SK-N-SH treated with all-trans-retinoic acid at 6 μM for 48 hours (cell line): ENCODE data around the gene ZC3H7B.

Experiments used
- ATAC-seq: fragments of 200-7000 bp; cut with Tn5 transposase; 3 replicates; pipeline ENCODE4 v1.9.1; 2020; ENCODE audit warnings: mild to moderate bottlenecking, moderate library complexity
- BACH2 ChIP-seq: fragments of 250-450 bp; sonication (Bioruptor Pico); IDR thresholded peaks from 2 replicates; pipeline ENCODE4 v1.9.0; 2021; ENCODE audit warnings: mild to moderate bottlenecking, borderline replicate concordance
- CREB5 ChIP-seq: fragments of 250-450 bp; sonication (Bioruptor Pico); IDR thresholded peaks from 2 replicates; pipeline ENCODE4 v1.5.1; 2020; ENCODE audit warnings: low read depth, mild to moderate bottlenecking, moderate library complexity
- ESRRG ChIP-seq: fragments of 250-450 bp; sonication (Bioruptor Pico); IDR thresholded peaks from 2 replicates; pipeline ENCODE4 v1.6.1; 2021; ENCODE audit warnings: mild to moderate bottlenecking
- GLIS3 ChIP-seq: fragments of 250-450 bp; sonication (Bioruptor Pico); IDR thresholded peaks from 2 replicates; pipeline ENCODE4 v1.5.0; 2020; ENCODE audit warnings: mild to moderate bottlenecking, moderate library complexity
- PPARA ChIP-seq: fragments of 250-450 bp; sonication (Bioruptor Pico); IDR thresholded peaks from 2 replicates; pipeline ENCODE4 v1.5.0; 2020; ENCODE audit warnings: mild to moderate bottlenecking, borderline replicate concordance
- RARB ChIP-seq: fragments of 250-450 bp; sonication (Bioruptor Pico); IDR thresholded peaks from 2 replicates; pipeline ENCODE4 v1.8.0; 2021; ENCODE audit warnings: mild to moderate bottlenecking, moderate library complexity
- SNAI2 ChIP-seq: fragments of 250-450 bp; sonication (Bioruptor Pico); IDR thresholded peaks from 2 replicates; pipeline ENCODE4 v1.5.0; 2020; ENCODE audit warnings: mild to moderate bottlenecking, moderate library complexity
- TCF4 ChIP-seq: fragments of 250-450 bp; sonication (Bioruptor Pico); IDR thresholded peaks from 2 replicates; pipeline ENCODE4 v1.8.0; 2021; ENCODE audit warnings: mild to moderate bottlenecking, moderate library complexity, borderline replicate concordance
- TOX ChIP-seq: fragments of 250-450 bp; sonication (Bioruptor Pico); IDR thresholded peaks from 2 replicates; pipeline ENCODE4 v1.8.0; 2021; ENCODE audit warnings: mild to moderate bottlenecking, moderate library complexity, borderline replicate concordance
- TSHZ2 ChIP-seq: fragments of 250-450 bp; sonication (Bioruptor Pico); IDR thresholded peaks from 2 replicates; pipeline ENCODE4 v1.5.0; 2020; ENCODE audit warnings: mild to moderate bottlenecking, moderate library complexity
- ZC3H10 ChIP-seq: fragments of 250-450 bp; sonication (Bioruptor Pico); IDR thresholded peaks from 2 replicates; pipeline ENCODE4 v1.5.1; 2021; ENCODE audit warnings: mild to moderate bottlenecking, moderate library complexity
- ZFP3 ChIP-seq: fragments of 250-450 bp; sonication (Bioruptor Pico); IDR thresholded peaks from 2 replicates; pipeline ENCODE4 v1.5.0; 2020; ENCODE audit warnings: mild to moderate bottlenecking, moderate library complexity
- ZFP30 ChIP-seq: fragments of 450-650 bp; formaldehyde crosslinking; IDR thresholded peaks from 2 replicates; pipeline ENCODE4 v1.5.0; 2022; ENCODE audit warnings: mild to moderate bottlenecking, moderate library complexity
- ZNF565 ChIP-seq: fragments of 450-650 bp; formaldehyde crosslinking; conservative IDR thresholded peaks from 2 replicates; pipeline ENCODE4 v1.5.0; 2020; ENCODE audit warnings: low read depth, mild to moderate bottlenecking, moderate library complexity
- ZNF8 ChIP-seq: fragments of 450-650 bp; formaldehyde crosslinking; IDR thresholded peaks from 2 replicates; pipeline ENCODE4 v1.5.0; 2020; ENCODE audit warnings: mild to moderate bottlenecking, moderate library complexity
- TF ChIP-seq, protein P1 (sequence below): fragments of 250-450 bp; sonication (Bioruptor Pico); IDR thresholded peaks from 2 replicates; pipeline ENCODE4 v1.5.1; 2021; ENCODE audit warnings: mild to moderate bottlenecking, moderate library complexity
- TF ChIP-seq, protein P2 (sequence below): fragments of 250-450 bp; sonication (Bioruptor Pico); IDR thresholded peaks from 2 replicates; pipeline ENCODE4 v1.8.0; 2020; ENCODE audit warnings: mild to moderate bottlenecking, moderate library complexity, borderline replicate concordance
- TF ChIP-seq, protein P3 (sequence below): fragments of 250-450 bp; sonication (Bioruptor Pico); IDR thresholded peaks from 2 replicates; pipeline ENCODE4 v1.8.0; 2021; ENCODE audit warnings: low read depth, mild to moderate bottlenecking, moderate library complexity, borderline replicate concordance

The ZC3H7B gene

DNA sequence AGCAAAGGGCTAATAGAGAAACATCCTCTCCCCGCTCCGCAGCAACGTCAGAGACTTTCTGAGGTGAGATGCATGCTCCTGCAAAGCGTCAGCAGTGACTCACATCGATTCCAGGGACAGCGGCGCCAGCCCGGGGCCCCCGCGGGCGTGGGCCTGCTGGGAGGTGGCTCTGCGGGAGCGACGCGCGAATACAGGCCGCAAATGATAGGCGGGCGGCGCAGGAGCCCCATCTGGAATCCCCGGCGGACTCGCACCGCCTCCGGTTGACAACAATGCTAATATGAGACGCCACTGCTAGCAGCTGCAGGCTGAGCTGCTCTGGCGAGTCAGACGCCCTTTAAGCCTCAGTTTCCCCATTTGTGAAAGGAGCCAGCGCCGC lies 15.9 kb upstream of the ZC3H7B start:
- peak; percentile 58 for ATAC-seq
- no peak for TF ChIP-seq ZFP3 (CRISPR knock-in tag)
- TF ChIP-seq ZNF565 (CRISPR knock-in tag) = no peak
- no peak for TF ChIP-seq BACH2 (CRISPR knock-in tag)
- no peak for TF ChIP-seq SNAI2 (CRISPR knock-in tag)
- TF ChIP-seq ZC3H10 (CRISPR knock-in tag) = no peak
- no peak for TF ChIP-seq RARB (CRISPR knock-in tag)
- no peak for TF ChIP-seq ESRRG (CRISPR knock-in tag)
- TF ChIP-seq, protein P1, sequence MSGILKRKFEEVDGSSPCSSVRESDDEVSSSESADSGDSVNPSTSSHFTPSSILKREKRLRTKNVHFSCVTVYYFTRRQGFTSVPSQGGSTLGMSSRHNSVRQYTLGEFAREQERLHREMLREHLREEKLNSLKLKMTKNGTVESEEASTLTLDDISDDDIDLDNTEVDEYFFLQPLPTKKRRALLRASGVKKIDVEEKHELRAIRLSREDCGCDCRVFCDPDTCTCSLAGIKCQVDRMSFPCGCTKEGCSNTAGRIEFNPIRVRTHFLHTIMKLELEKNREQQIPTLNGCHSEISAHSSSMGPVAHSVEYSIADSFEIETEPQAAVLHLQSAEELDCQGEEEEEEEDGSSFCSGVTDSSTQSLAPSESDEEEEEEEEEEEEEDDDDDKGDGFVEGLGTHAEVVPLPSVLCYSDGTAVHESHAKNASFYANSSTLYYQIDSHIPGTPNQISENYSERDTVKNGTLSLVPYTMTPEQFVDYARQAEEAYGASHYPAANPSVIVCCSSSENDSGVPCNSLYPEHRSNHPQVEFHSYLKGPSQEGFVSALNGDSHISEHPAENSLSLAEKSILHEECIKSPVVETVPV (CRISPR knock-in tag) = no peak
- TF ChIP-seq ZFP30 = no peak
- TF ChIP-seq TSHZ2 (CRISPR knock-in tag) = no peak
- no peak for TF ChIP-seq PPARA (CRISPR knock-in tag)
- TF ChIP-seq, protein P2, sequence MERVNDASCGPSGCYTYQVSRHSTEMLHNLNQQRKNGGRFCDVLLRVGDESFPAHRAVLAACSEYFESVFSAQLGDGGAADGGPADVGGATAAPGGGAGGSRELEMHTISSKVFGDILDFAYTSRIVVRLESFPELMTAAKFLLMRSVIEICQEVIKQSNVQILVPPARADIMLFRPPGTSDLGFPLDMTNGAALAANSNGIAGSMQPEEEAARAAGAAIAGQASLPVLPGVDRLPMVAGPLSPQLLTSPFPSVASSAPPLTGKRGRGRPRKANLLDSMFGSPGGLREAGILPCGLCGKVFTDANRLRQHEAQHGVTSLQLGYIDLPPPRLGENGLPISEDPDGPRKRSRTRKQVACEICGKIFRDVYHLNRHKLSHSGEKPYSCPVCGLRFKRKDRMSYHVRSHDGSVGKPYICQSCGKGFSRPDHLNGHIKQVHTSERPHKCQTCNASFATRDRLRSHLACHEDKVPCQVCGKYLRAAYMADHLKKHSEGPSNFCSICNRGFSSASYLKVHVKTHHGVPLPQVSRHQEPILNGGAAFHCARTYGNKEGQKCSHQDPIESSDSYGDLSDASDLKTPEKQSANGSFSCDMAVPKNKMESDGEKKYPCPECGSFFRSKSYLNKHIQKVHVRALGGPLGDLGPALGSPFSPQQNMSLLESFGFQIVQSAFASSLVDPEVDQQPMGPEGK = no peak
- TF ChIP-seq GLIS3 (CRISPR knock-in tag) = no peak
- no peak for TF ChIP-seq TCF4 (CRISPR knock-in tag)
- TF ChIP-seq, protein P3, sequence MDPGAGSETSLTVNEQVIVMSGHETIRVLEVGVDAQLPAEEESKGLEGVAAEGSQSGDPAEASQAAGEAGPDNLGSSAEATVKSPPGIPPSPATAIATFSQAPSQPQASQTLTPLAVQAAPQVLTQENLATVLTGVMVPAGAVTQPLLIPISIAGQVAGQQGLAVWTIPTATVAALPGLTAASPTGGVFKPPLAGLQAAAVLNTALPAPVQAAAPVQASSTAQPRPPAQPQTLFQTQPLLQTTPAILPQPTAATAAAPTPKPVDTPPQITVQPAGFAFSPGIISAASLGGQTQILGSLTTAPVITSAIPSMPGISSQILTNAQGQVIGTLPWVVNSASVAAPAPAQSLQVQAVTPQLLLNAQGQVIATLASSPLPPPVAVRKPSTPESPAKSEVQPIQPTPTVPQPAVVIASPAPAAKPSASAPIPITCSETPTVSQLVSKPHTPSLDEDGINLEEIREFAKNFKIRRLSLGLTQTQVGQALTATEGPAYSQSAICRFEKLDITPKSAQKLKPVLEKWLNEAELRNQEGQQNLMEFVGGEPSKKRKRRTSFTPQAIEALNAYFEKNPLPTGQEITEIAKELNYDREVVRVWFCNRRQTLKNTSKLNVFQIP (CRISPR knock-in tag) = no peak
- no peak for TF ChIP-seq TOX (CRISPR knock-in tag)
- no peak for TF ChIP-seq ZNF8 (CRISPR knock-in tag)
- no peak for TF ChIP-seq CREB5 (CRISPR knock-in tag)

DNA sequence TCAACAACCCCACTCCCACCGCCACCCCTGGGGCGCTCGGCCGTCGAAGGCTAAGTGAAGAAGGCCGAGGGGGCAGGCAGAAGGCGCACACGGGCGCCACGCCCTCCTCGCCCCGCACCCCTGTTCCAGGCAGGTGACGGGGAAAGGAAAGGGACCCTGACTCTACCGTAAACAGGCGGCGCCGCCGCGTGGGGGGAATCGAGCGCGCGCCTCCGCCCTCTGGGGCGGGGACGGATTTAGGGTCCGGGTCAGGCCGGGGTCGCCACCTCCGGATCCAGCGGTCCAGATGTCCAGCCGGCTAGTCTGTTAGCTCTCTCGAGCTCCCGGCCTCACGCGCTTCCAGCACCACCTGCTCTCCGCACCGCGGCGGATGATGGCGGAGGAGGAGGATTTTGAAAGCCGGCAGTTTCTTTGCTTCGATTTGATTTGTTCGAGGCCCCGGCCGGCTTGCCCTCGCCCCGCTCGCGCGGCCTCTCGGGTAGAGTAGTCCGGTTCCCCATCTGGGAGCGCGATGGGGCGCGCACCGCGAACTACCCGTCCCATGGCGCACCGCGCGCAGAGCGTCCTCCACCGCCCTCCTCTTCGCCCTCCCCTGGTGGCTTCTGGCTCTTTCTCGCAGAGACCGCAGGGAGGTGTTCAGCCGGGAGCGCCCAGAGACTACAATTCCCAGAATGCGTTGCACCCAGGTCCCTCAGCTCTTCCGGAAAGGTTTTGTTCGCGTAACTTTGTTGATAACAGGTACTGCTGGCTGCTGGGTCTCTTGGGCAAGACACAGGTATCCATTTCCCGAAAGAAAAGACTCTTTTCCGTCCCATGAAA lies 15.3 kb upstream of the ZC3H7B start, which contains the start of gene RANGAP1:
Gene RANGAP1 (minus strand): TSS at position 368 of the 819 bp plus-strand sequence. CDS start 5,143 bp downstream, outside the sequence.
- TF ChIP-seq, protein P3 (CRISPR knock-in tag) = no peak
- TF ChIP-seq BACH2 (CRISPR knock-in tag) = no peak
- ATAC-seq = peak; percentile 96
